Lung (tissue), 12 donors: ENCODE measurements around the gene ZFAND3. TPM values are rescaled to one million over a fixed set of nuclear protein-coding genes. Genes with fewer than 3 reads are reported as not detected.

Experiments
- ATAC-seq: fragments of 200-7000 bp; cut with Tn5 transposase; one replicate; pipeline ENCODE4 v1.9.1; 2020; ENCODE audit warnings: moderate number of reproducible peaks; ENCODE audit not compliant: insufficient read depth, low FRiP score
- DNase-seq, 3 donors: peaks; one replicate each; pipeline ENCODE4 v3.0.0-alpha.2; 2013 to 2017
- H3K27ac ChIP-seq, 2 donors: one replicate each; pipeline ENCODE4 v1.5.1; 2013; ENCODE audit warnings: mild to moderate bottlenecking in 2 of 2, moderate library complexity in 2 of 2, control low read depth in 1 of 2, inconsistent platforms in 1 of 2, low read depth in 1 of 2, low read length in 1 of 2
- H3K27me3 ChIP-seq, 3 donors: one replicate each; pipeline ENCODE4 v1.5.1; 2013; ENCODE audit warnings: low read length in 2 of 3; ENCODE audit not compliant: control insufficient read depth in 3 of 3, insufficient read depth in 3 of 3
- H3K36me3 ChIP-seq, 4 donors: one replicate each; pipeline ENCODE4 v1.5.1; 2013; ENCODE audit warnings: low read length in 4 of 4, mild to moderate bottlenecking in 1 of 4, moderate library complexity in 1 of 4; ENCODE audit not compliant: control insufficient read depth in 4 of 4, insufficient read depth in 4 of 4
- H3K4me1 ChIP-seq, 5 donors: one replicate each; pipeline ENCODE4 v1.5.1; 2013; ENCODE audit warnings: low read length in 5 of 5, mild to moderate bottlenecking in 2 of 5, moderate library complexity in 1 of 5; ENCODE audit not compliant: control insufficient read depth in 5 of 5, insufficient read depth in 5 of 5
- H3K4me3 ChIP-seq: one replicate; pipeline ENCODE4 v1.5.1; 2013; ENCODE audit warnings: mild to moderate bottlenecking, control low read depth, moderate library complexity
- H3K9ac ChIP-seq, 2 donors: one replicate each; pipeline ENCODE4 v1.5.1; 2013; ENCODE audit warnings: low read length in 2 of 2, control low read depth in 1 of 2; ENCODE audit not compliant: insufficient read depth in 1 of 2
- H3K9me3 ChIP-seq, 4 donors: one replicate each; pipeline ENCODE4 v1.5.1; 2013; ENCODE audit warnings: low read length in 3 of 4, mild to moderate bottlenecking in 1 of 4, moderate library complexity in 1 of 4; ENCODE audit not compliant: control insufficient read depth in 4 of 4, insufficient read depth in 3 of 4
- CTCF ChIP-seq: IDR thresholded peaks from 2 replicates; pipeline ENCODE4 v1.5.1; 2012; ENCODE audit warnings: mild to moderate bottlenecking; ENCODE audit errors: control extremely low read depth, extremely low read depth
- WGBS, 2 donors: extraction: QIAGEN DNeasy Blood & Tissue Kit; methylation state at CpG; one replicate each; pipeline ENCODE4 v1.1.7; 2013; 5-methylcytosine and 5-hydroxymethylcytosine counted together
- polyA plus RNA-seq, 2 donors: library from polyadenylated mRNA; stranded (reverse); fragments of 200-250 nt; gene quantifications; one replicate each; pipeline ENCODE4 v1.2.1, GENCODE V29; 2013
- total RNA-seq, 2 donors: library from RNA; depleted of rRNA in 1 of 2; stranded (reverse); fragments of >200 nt in 1 of 2; gene quantifications; one replicate each; pipeline ENCODE4 v1.2.1, GENCODE V29; 2014 to 2021
- donor health status: control.
- donor health status: control.
- donor health status: Bipolar disorder and iron deficiency.
- donor health status: healthy.
- donor health status: DM: yes; HTN: yes; CAD: no.

ZFAND3 gene
- total and polyA plus RNA-seq, 4 donors: 27.6 to 63.6 (median 51.3) TPM

- H3K4me3 ChIP-seq: no peak overlapping the region
- 93 to 94% methylated on average over 2 of the region's 2 CpGs for WGBS, 2 donors
- peaks cover 0 to 2% (median 0%) of the 10 kb centered on the region in 3 donors for H3K27me3 ChIP-seq
- no peak overlapping the region for H3K27ac ChIP-seq
- no peak for TF ChIP-seq CTCF
- DNase-seq (no peak), ATAC-seq (no peak)
- peaks cover 0 to 24% (median 14%) of the 10 kb centered on the region in 5 donors for H3K4me1 ChIP-seq
- H3K9ac ChIP-seq: no peak overlapping the region
- H3K9me3 ChIP-seq: no peaks in the 10 kb centered on the region
- H3K36me3 ChIP-seq: no peaks in the 10 kb centered on the region
Observed at GRCh38 chr6:37781788-37782187, 37.7 kb upstream of the ZFAND3 start.

- Histone ChIP-seq H3K4me3 (peak overlapping the region; percentile 16), H3K4me1 (peaks cover 0 to 24% (median 14%) of the 10 kb centered on the region in 5 donors), H3K27ac (no peak overlapping the region), H3K9me3 (no peaks in the 10 kb centered on the region), H3K27me3 (no peaks in the 10 kb centered on the region), H3K36me3 (no peaks in the 10 kb centered on the region), H3K9ac (peak overlapping the region in 1 of 2 donors; percentile 55)
- DNase-seq: peak; percentile 71 to 75 (median 75)
- peak; percentile 41 for ATAC-seq
- no peak for TF ChIP-seq CTCF
- 12 to 17% methylated on average over 25 to 26 of the region's 26 CpGs for WGBS, 2 donors
Observed at GRCh38 chr6:37783025-37783855, 36.3 kb upstream of the ZFAND3 start.

- no peak for TF ChIP-seq CTCF
- Histone ChIP-seq H3K36me3 (no peaks in the 10 kb centered on the region), H3K27me3 (no peaks in the 10 kb centered on the region), H3K9me3 (no peaks in the 10 kb centered on the region), H3K27ac (no peak overlapping the region), H3K9ac (peak overlapping the region; percentile 55 to 75), H3K4me3 (peak overlapping the region; percentile 16), H3K4me1 (peaks cover 0 to 24% (median 12%) of the 10 kb centered on the region in 5 donors)
- DNase-seq (peak in 2 of 3 donors; percentile 33 to 42), ATAC-seq (no peak)
- WGBS, 2 donors: 3% methylated on average over 35 of the region's 35 CpGs
Observed at GRCh38 chr6:37783856-37784584, 35.5 kb upstream of the ZFAND3 start.
